LNCAP (cell line): ENCODE data around the gene NDST3.

Experiments
- CTCF ChIP-seq: fragments of 450-650 bp; IDR thresholded peaks from 2 replicates; pipeline ENCODE4 v1.5.1; 2017; ENCODE audit warnings: mild to moderate bottlenecking

Gene NDST3

GRCh38 chr4:118113220-118113619 lies 78.9 kb downstream of the NDST3 start:
- TF ChIP-seq CTCF, result no peak

- no peak for TF ChIP-seq CTCF
These were observed 80.4 kb downstream of the NDST3 start for GRCh38 chr4:118114720-118115119.

- no peak for TF ChIP-seq CTCF
These were observed 86.0 kb downstream of the NDST3 start for GRCh38 chr4:118120120-118120760.

GRCh38 chr4:118124997-118125396 lies 90.7 kb downstream of the NDST3 start:
- TF ChIP-seq CTCF, result no peak

- TF ChIP-seq CTCF, result no peak
These were observed 105.0 kb downstream of the NDST3 start for GRCh38 chr4:118139241-118139640.

GRCh38 chr4:118141240-118141639 lies 107.0 kb downstream of the NDST3 start:
- no peak for TF ChIP-seq CTCF

GRCh38 chr4:118154649-118155048 lies 120.4 kb downstream of the NDST3 start:
- TF ChIP-seq CTCF, result no peak

GRCh38 chr4:118155516-118155915 lies 121.2 kb downstream of the NDST3 start:
- no peak for TF ChIP-seq CTCF
